CD4-positive, alpha-beta T cell treated with Interleukin-10 for 1 hour (primary cell): ENCODE results near the gene DGLUCY.
"Not testable (repeated sequence)": the region's sequence is repeated elsewhere in the genome, so short reads cannot be mapped to it uniquely, and the experiment has no call there.

ENCODE experiments used
- DNase-seq: peaks from one replicate; pipeline ENCODE4 v3.0.0-alpha.2; 2020

The DGLUCY gene

GRCh38 chr14:91108941-91109611 is 4.8 kb upstream of the DGLUCY start:
- peak; percentile 49 for DNase-seq

GRCh38 chr14:91111443-91111842 is 2.4 kb upstream of the DGLUCY start:
- no peak for DNase-seq

- DNase-seq: no peak
Observed at GRCh38 chr14:91112194-91112593, 1.7 kb upstream of the DGLUCY start.

- peak; percentile 79 for DNase-seq
Observed at GRCh38 chr14:91114079-91115065, 499 bp downstream of the DGLUCY start.

GRCh38 chr14:91115986-91116770 is 2.3 kb downstream of the DGLUCY start:
- DNase-seq: peak; percentile 27

GRCh38 chr14:91116913-91117588 is 3.2 kb downstream of the DGLUCY start:
- DNase-seq: peak; percentile 60

- DNase-seq: no peak
Observed at GRCh38 chr14:91117960-91118359, 4.1 kb downstream of the DGLUCY start.

- no peak for DNase-seq
Observed at GRCh38 chr14:91118511-91119068, 4.7 kb downstream of the DGLUCY start.

GRCh38 chr14:91119556-91120311 is 5.9 kb downstream of the DGLUCY start:
- DNase-seq: no peak

GRCh38 chr14:91123201-91123600 is 9.3 kb downstream of the DGLUCY start:
- no peak for DNase-seq

GRCh38 chr14:91124406-91125270 is 10.8 kb downstream of the DGLUCY start:
- not testable (repeated sequence) for DNase-seq

- DNase-seq: no peak
Observed at GRCh38 chr14:91125271-91125660, 11.4 kb downstream of the DGLUCY start.

GRCh38 chr14:91125801-91126200 is 11.9 kb downstream of the DGLUCY start:
- DNase-seq: no peak

GRCh38 chr14:91126761-91127160 is 12.9 kb downstream of the DGLUCY start:
- DNase-seq: no peak

- DNase-seq: no peak
Observed at GRCh38 chr14:91127401-91127801, 13.5 kb downstream of the DGLUCY start.

GRCh38 chr14:91127924-91128323 is 14.1 kb downstream of the DGLUCY start:
- DNase-seq: no peak

- DNase-seq: no peak
Observed at GRCh38 chr14:91128699-91129098, 14.8 kb downstream of the DGLUCY start.

GRCh38 chr14:91129261-91129660 is 15.4 kb downstream of the DGLUCY start:
- DNase-seq: no peak

GRCh38 chr14:91135039-91135438 is 21.2 kb downstream of the DGLUCY start:
- DNase-seq: no peak
